HG03442 (cell line): ENCODE measurements around the gene BABAM2.

ENCODE experiments used
- ATAC-seq: cut with Tn5 transposase; IDR thresholded peaks from one replicate; pipeline ENCODE4 v1.9.1; 2021; ENCODE audit warnings: mild to moderate bottlenecking, moderate library complexity; ENCODE audit not compliant: unreplicated experiment

BABAM2 gene

GRCh38 chr2:28185153-28185552 is 294.6 kb downstream of the BABAM2 start:
- no peak for ATAC-seq

GRCh38 chr2:28185891-28186290 is 295.4 kb downstream of the BABAM2 start:
- ATAC-seq, result no peak

DNA sequence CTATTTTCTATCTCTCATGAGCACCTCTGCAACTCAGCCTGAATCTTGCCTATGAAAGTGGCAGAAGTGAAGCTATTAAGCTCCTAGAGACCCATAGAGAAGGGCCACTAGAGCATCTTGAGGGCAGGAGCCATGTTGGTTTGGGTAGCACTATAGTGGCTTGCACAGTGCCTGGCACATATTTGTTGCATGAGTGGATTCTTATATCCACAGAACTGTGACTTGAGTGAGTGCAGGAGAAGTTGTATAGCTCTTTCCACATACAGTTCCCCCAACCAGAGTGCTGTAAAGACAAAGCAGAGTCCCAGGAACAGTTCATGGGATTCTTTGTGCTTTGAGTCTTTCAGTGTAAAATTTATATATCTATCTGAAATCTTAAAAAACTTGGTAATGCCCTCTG is 296.7 kb downstream of the BABAM2 start:
- ATAC-seq, result no peak

DNA sequence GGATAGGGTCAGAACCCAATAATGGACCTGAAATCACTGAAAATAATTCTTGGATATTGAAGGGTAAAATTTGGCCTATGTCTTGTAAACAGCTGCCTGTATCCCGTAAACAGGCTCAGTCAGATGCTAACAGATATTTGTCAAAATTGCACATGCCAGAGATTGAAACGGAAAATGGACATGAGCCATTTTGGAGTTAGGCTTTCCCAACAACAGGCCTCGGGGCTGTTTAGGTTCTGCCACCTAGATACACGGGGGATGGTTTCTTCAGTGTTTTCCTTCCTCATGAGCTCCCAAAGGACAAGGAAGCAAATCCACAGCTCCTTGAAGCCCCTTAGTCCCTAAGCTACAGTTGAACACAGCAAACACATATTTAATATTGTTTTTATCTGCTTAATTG is 297.9 kb downstream of the BABAM2 start:
- no peak for ATAC-seq

GRCh38 chr2:28193630-28194403 is 303.3 kb downstream of the BABAM2 start:
- no peak for ATAC-seq

DNA sequence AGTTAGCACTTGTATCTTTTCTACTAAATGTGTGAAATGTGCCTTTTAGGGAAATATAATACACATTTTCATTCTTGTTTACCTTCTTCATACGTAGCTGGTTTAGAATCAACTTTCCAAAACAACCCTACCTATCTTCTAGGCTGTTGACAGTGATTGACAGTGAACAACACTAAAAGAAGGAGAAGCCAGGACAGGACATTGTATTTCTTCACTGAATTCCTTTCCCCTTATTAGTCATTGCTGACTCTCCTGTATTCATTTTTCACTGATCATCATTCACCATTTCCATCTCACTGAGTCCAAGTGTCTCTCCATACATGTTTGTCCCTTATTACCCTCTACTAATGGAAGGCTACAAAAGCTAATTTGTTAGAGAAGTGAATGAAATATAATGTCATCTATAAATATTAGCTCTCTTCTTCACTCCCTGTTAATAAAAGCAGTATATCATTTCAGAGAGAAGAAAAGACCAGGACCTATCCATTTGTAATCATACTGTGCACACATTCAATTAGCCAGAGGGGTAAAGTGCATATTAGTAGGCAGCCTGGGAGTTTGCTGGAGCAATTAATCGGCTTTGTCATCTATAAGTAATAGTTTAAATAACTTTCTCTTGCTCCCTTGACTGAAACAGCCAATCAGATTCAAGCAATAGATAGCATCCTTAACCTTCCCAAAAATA is 309.6 kb downstream of the BABAM2 start:
- no peak for ATAC-seq

- no peak for ATAC-seq
Observed at GRCh38 chr2:28201671-28202180, 311.2 kb downstream of the BABAM2 start.

DNA sequence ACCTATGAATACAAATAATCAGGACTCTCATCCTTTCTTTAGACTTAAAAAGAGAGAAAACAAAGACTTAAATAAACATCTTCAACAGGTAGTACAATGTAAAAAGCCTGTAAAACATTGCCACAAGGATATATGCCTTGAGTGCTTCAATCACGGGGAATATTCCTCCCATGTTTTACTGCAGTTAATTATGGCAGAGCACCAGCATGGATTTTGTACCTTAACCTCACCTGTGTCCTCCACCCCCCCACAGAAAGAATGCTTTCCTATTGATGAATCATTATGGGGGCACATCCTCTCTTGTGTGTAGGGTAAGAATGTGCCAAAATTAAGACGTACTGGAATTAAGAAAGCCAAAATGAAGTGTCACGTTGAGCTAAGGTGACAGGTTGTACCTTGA is 312.2 kb downstream of the BABAM2 start:
- no peak for ATAC-seq

- no peak for ATAC-seq
Observed at GRCh38 chr2:28206762-28207161, 316.2 kb downstream of the BABAM2 start.

DNA sequence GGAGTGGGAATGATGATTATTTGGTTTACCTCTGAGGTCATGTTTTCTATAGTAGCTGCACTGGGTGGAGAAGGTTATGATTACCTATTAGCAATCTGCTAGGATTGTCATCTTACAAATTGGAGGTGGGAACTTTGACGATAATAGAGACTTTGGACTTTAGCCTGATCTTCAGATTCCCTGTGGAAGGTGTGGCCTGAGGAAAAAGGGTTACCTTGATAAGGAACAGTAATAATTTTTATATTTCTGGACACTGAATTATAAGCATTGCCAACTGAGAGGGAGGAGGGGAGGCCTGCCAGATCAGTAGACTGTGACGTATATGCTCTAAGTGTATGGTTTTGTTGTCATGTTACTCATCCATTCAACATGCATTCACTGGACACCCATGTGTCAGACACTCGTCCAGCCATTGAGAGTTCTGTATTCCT is 318.7 kb downstream of the BABAM2 start:
- no peak for ATAC-seq

DNA sequence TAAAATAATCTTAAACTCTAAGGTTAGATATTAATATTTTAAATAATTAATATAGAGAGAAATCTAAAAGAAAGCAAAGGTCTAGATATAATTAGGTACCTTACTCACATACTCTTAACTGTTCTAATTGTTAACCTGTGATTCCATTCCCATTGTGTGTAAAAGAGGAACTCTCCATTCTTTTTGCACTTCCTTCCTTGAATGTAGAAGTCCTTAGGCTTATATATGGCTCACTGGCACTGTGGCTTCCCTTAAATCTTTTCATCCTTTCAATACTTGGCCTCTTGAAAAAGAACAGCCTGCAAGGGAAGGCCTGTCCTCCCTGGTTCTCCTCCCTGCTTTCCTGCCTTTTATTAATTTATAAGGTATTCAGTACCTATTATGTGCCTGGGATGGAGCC is 319.3 kb downstream of the BABAM2 start:
- ATAC-seq, result no peak

- no peak for ATAC-seq
Observed at GRCh38 chr2:28210535-28210934, 320.0 kb downstream of the BABAM2 start.

DNA sequence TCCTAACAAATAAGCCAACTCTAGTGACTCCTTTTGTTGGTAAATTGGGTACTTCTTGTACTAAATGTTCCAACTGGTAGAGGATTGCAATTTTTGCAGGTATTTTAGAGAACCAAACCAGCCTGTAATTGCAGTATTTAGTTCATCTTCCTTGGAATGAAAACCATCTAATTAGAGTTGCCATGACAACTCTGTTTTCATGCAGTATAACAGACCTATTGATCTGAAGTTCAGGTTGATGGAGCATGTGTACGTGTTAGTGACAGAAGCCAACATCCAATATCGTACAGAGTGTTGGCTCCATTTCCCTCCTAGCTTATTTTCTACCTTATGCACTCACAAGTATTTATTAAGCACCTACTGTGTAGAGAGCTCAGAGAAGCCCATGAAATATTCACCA is 325.8 kb downstream of the BABAM2 start:
- ATAC-seq, result no peak

GRCh38 chr2:28217042-28217740 is 326.7 kb downstream of the BABAM2 start:
- no peak for ATAC-seq

DNA sequence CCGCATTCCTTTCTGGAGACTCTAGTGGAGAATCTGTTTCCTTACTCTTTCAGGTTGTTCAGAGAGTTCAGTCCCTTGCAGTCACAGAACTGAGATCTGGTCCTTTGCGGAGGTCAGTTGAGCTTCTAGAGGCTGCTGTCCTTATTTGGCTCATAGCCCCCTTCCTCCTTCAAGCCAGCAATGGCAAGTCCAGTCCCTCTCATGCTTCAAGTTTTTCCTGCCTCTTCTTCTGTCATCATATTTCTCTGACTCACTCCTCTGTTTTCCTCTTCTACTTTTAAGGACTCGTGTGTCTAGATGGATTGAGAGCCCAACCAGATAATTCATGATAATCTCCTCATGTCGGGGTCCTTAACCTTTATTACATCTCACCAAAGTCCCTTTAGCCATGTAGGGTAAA is 328.6 kb downstream of the BABAM2 start:
- ATAC-seq, result no peak

- ATAC-seq, result no peak
Observed at GRCh38 chr2:28219758-28220368, 329.3 kb downstream of the BABAM2 start.

DNA sequence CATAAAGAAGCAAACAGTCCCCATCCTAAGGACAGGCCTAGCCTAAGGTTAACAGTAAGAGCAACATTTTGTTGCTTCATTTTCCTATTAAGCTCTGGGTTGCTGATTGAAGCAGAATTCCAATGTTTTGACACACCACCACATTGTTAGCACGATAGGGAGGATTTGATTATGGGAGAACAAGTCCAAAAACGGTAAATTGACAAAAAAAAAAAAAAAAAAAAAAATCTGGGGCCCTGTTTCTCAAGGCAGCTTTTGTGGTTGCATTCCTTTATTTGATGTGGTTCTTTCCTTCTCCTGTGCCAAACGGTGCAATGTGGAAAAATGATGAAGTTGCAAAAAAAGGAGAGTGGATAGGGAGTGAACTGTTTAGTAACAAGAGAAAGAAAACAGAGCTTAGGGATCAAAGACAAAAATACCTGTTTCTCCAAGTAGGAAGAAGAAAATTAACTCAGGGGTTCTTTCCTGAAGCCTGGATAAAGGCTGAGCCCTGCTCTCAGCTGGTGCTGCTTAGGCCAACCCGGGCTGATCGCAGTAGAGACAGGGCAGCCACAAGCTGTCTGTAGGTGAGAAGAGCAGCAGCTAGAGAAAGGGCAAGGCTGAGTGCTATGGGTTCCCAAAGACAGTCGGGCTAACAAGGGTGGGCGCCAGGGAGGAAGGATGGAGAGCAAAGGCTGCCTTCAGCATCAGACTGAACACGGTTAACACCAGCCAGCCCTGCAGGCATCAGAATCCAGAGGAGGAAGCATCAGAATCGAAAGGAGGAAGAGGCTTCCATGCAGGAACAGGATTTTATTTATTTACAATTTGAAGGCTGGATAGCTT is 334.3 kb downstream of the BABAM2 start:
- no peak for ATAC-seq

DNA sequence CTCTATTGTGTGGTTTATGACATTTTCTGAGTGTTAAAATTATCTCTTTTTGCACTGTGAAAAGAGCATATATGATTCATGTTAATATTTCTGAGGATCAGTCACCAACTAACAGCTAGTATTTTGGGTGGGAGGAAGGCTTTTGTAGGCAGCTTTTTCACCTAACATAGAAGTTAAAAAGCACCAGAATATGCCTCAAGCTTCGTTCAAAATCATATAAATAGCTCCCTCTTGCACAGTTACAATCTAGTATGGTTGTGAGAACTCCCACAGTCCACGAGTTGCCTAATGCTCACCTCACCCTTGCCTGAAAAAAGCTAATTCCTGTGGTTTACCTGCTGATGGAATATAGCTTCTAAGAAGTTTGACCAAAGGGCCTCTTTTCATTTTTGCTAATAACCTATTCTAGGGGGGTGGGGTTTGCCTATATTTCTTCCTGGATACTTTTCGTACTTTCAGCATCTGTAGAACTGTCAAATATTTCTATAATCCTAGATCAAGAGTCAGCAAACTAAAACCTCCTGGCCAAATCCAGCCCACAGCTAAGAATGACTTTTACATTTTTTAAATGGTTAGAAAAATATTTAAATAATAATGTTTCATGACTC is 335.0 kb downstream of the BABAM2 start:
- ATAC-seq, result no peak

GRCh38 chr2:28226558-28226957 is 336.0 kb downstream of the BABAM2 start:
- ATAC-seq, result no peak

GRCh38 chr2:28227498-28227897 is 337.0 kb downstream of the BABAM2 start:
- no peak for ATAC-seq
